Testis (tissue), 3 donors: ENCODE results near the gene TUT7. TPM values are rescaled to one million over a fixed set of nuclear protein-coding genes. Genes with fewer than 3 reads are reported as not detected.
"Not testable (repeated sequence)": the region's sequence is repeated elsewhere in the genome, so short reads cannot be mapped to it uniquely, and the experiment has no call there.

Experiments used
- DNase-seq: peaks from one replicate; pipeline ENCODE4 v3.0.0-alpha.2; 2019
- H3K27ac ChIP-seq, 2 donors: fragments of 200-600 bp; sonication (generic); one replicate each; pipeline ENCODE4 v1.5.1; 2019
- H3K27me3 ChIP-seq: fragments of 200-600 bp; sonication (generic); one replicate; pipeline ENCODE4 v1.5.1; 2019
- H3K36me3 ChIP-seq: fragments of 200-600 bp; sonication (generic); one replicate; pipeline ENCODE4 v1.5.1; 2017; ENCODE audit warnings: low read depth; ENCODE audit errors: missing control alignments
- H3K4me1 ChIP-seq: fragments of 200-600 bp; sonication (generic); one replicate; pipeline ENCODE4 v1.5.1; 2019
- H3K4me3 ChIP-seq, 2 donors: fragments of 200-600 bp; sonication (generic); one replicate each; pipeline ENCODE4 v1.5.1; 2017 to 2019
- H3K9me3 ChIP-seq: fragments of 200-600 bp; sonication (generic); one replicate; pipeline ENCODE4 v1.5.1; 2017
- POLR2A ChIP-seq: fragments of 450-650 bp; IDR thresholded peaks from one replicate; pipeline ENCODE4 v1.6.1; 2017; ENCODE audit warnings: antibody characterized with exemption, mild to moderate bottlenecking, moderate library complexity
- WGBS, 2 donors: methylation state at CpG; one replicate each; pipeline ENCODE4 v1.1.5; 2018; 5-methylcytosine and 5-hydroxymethylcytosine counted together
- intact Hi-C: fragments of 100-400 bp; cut with DNase I; formaldehyde crosslinking; loops from one replicate; pipeline ENCODE4 v1.15.1; 2023; ENCODE audit warnings: low total_unique reads
- polyA plus RNA-seq: library from polyadenylated mRNA; stranded (reverse); fragments of 350-450 nt; fragmentation: Illumina TruSeq; extraction: RNeasy Lipid Tissue Mini Kit (QIAGEN cat#74804); gene quantifications from one replicate; pipeline ENCODE4 v1.2.3, GENCODE V29; 2014; ENCODE audit warnings: low read depth, low replicate concordance; ENCODE audit not compliant: insufficient read depth
- total RNA-seq, 2 donors: library from RNA; depleted of rRNA; stranded (reverse); fragments of >200 nt; gene quantifications; one replicate each; pipeline ENCODE4 v1.2.3, GENCODE V29; 2016
- TF ChIP-seq, protein P1 (sequence below), 3 experiments: fragments of 450-650 bp in 2 of 3; fragments of 200-600 bp in 1 of 3; sonication (generic) in 1 of 3; IDR thresholded peaks; one replicate each; pipeline ENCODE4 v1.5.1; 2016 to 2019; ENCODE audit warnings: antibody characterized with exemption in 3 of 3, mild to moderate bottlenecking in 2 of 3, moderate library complexity in 1 of 3

TUT7 gene
- total and polyA plus RNA-seq, 3 donors from 2014 or later, result 18.7 to 53.4 (median 40.0) TPM

DNA sequence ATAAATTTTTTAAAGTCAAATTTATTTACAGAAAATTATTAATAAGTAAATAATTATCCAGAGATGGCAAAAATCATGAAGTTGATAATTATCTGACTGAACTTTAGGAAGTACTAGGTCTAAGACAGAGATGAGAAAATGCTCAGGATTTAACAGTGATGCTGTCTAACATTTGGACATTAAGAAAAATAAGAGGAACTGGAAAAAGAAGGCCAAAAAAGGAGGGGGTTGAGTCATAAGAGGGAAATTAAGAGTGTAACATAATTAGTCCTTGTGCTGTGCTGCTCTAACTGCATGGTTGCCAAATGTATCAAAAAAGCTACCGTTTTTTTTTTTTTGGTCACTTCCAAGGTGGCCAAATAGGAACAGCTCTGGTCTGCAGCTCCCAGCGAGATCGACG lies 35.4 kb upstream of the TUT7 start:
- intact Hi-C loops, result no loop called here
- H3K4me3 ChIP-seq, result no peak overlapping the region
- no peaks in the 10 kb centered on the region for H3K27me3 ChIP-seq
- H3K4me1 ChIP-seq, result no peaks in the 10 kb centered on the region
- 83 to 90% methylated on average over 4 of the region's 4 CpGs for WGBS, 2 donors
- TF ChIP-seq, protein P1, sequence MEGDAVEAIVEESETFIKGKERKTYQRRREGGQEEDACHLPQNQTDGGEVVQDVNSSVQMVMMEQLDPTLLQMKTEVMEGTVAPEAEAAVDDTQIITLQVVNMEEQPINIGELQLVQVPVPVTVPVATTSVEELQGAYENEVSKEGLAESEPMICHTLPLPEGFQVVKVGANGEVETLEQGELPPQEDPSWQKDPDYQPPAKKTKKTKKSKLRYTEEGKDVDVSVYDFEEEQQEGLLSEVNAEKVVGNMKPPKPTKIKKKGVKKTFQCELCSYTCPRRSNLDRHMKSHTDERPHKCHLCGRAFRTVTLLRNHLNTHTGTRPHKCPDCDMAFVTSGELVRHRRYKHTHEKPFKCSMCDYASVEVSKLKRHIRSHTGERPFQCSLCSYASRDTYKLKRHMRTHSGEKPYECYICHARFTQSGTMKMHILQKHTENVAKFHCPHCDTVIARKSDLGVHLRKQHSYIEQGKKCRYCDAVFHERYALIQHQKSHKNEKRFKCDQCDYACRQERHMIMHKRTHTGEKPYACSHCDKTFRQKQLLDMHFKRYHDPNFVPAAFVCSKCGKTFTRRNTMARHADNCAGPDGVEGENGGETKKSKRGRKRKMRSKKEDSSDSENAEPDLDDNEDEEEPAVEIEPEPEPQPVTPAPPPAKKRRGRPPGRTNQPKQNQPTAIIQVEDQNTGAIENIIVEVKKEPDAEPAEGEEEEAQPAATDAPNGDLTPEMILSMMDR (IDR thresholded peaks at IDR 0.05), result no peak
- TF ChIP-seq POLR2A, result no peak
- H3K36me3 ChIP-seq, result no peaks in the 10 kb centered on the region
- no peaks in the 10 kb centered on the region for H3K9me3 ChIP-seq
- no peak for DNase-seq
- H3K27ac ChIP-seq, result no peak overlapping the region

DNA sequence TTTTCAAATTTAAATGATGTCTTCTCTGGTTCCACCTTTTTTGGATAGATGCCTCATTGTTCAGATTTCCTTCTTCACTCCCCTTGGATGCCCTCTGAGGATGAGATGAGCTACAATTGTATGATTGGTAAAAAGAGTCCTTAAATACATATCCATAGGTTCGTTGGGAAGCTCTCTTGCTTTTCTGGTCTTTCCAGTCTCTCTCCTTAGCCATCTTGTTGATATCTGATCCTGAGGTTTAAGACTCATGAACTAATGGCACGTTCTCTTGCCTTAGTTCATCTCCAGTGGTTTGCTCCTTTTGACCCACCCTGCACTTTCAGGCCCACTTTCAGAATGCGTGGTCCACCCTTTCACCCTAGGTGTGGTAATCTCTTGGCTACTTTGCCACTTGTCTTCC lies 33.2 kb upstream of the TUT7 start:
- no peak overlapping the region for H3K27ac ChIP-seq
- TF ChIP-seq POLR2A, result no peak
- TF ChIP-seq, protein P1 (IDR thresholded peaks at IDR 0.05), result no peak
- no peak for DNase-seq
- H3K4me3 ChIP-seq, result no peak overlapping the region
- 72 to 88% methylated on average over 3 of the region's 3 CpGs for WGBS, 2 donors
- H3K27me3 ChIP-seq, result no peaks in the 10 kb centered on the region
- no peaks in the 10 kb centered on the region for H3K36me3 ChIP-seq
- no peaks in the 10 kb centered on the region for H3K4me1 ChIP-seq
- intact Hi-C loops, result no loop called here
- H3K9me3 ChIP-seq, result no peaks in the 10 kb centered on the region

DNA sequence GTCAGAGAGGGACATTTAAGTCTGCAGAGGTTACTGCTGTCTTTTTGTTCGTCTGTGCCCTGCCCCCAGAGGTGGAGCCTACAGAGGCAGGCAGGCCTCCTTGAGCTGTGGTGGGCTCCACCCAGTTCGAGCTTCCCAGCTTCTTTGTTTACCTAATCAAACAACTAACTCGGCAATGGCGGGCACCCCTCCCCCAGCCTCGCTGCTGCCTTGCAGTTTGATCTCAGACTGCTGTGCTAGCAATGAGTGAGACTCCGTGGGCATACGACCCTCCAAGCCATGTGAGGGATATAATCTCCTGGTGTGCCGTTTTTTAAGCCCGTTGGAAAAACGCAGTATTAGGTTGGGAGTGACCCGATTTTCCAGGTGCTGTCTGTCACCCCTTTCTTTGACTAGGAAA lies 28.8 kb upstream of the TUT7 start:
- 84 to 86% methylated on average over 4 to 11 of the region's 11 CpGs for WGBS, 2 donors

DNA sequence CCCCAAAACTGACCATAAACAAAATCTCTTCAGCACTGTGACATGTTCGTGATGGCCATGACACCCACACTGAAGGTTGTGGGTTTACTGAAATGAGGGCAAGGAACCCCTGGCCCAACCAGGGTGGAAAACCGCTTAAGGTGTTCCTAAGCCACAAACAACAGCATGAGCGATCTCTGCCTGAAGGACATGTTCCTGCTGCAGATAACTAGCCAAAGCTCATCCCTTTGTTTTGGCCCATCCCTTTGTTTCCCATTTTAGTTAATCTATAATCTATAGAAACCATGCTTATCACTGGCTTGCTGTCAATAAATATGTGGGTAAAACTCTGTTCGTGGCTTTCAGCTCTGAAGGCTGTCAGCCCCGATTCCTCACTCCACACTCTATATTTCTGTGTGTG lies 21.8 kb upstream of the TUT7 start:
- no peaks in the 10 kb centered on the region for H3K36me3 ChIP-seq
- no peak overlapping the region for H3K27ac ChIP-seq
- TF ChIP-seq, protein P1 (IDR thresholded peaks at IDR 0.05), result no peak
- no peak for TF ChIP-seq POLR2A
- intact Hi-C loops, result no loop called here
- no peak overlapping the region for H3K4me3 ChIP-seq
- no peaks in the 10 kb centered on the region for H3K27me3 ChIP-seq
- no peaks in the 10 kb centered on the region for H3K4me1 ChIP-seq
- 93 to 95% methylated on average over 5 of the region's 5 CpGs for WGBS, 2 donors
- H3K9me3 ChIP-seq, result no peaks in the 10 kb centered on the region
- no peak for DNase-seq

More for the DNA sequence above, 28.8 kb upstream of the TUT7 start:
- intact Hi-C loops, DNase-seq, H3K4me1 ChIP-seq, H3K27me3 ChIP-seq, H3K36me3 ChIP-seq, H3K9me3 ChIP-seq, H3K4me3 ChIP-seq, H3K27ac ChIP-seq: not testable (repeated sequence)

DNA sequence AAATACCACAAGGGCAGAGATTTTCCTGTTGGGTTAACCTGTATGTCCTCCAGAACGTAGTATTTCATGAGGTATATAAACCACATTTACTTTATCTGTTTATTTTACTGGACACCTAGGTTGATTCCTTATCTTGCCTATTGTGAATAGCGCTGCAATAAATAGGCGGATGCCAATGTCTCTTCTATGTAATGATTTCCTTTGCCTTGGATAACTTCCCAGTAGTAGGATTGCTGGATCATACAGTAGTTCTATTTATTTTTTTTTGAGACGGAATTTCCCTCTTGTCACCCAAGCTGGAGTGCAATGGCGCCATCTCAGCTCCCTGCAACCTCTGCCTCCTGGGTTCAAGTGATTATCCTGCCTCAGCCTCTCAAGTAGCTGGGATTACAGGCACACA lies 15.6 kb upstream of the TUT7 start:
- TF ChIP-seq POLR2A, result no peak
- TF ChIP-seq, protein P1 (IDR thresholded peaks at IDR 0.05), result no peak
- H3K27ac ChIP-seq, result no peak overlapping the region
- no peak for DNase-seq
- no peaks in the 10 kb centered on the region for H3K9me3 ChIP-seq
- no peaks in the 10 kb centered on the region for H3K27me3 ChIP-seq
- 86 to 88% methylated on average over 5 of the region's 5 CpGs for WGBS, 2 donors
- no peaks in the 10 kb centered on the region for H3K36me3 ChIP-seq
- H3K4me3 ChIP-seq, result no peak overlapping the region
- intact Hi-C loops, result no loop called here
- no peaks in the 10 kb centered on the region for H3K4me1 ChIP-seq
